Adrenal gland (tissue), 12 donors: Measurements from ENCODE around the gene TEX14. TPM values are rescaled to one million over a fixed set of nuclear protein-coding genes. Genes with fewer than 3 reads are reported as not detected.

Source experiments
- DNase-seq, 7 donors: peaks; one replicate each; pipeline ENCODE4 v3.0.0-alpha.2; 2019 to 2020
- H3K27ac ChIP-seq, 5 donors: fragments of 200-600 bp; sonication (generic) in 4 of 5; 1 replicate in 3 of 5; 2 replicates in 2 of 5; pipeline versions ENCODE4 v1.5.1 to v1.8.0; 2016 to 2020; ENCODE audit warnings: mild to moderate bottlenecking in 1 of 5
- H3K27me3 ChIP-seq: fragments of 200-600 bp; 2 replicates; pipeline ENCODE4 v1.8.0; 2021
- H3K36me3 ChIP-seq, 2 donors: fragments of 200-600 bp; replicated peaks in 1 of 2; 1 replicate in 1 of 2; 2 replicates in 1 of 2; pipeline versions ENCODE4 v1.5.1 to v1.8.0; 2018 to 2022
- H3K4me1 ChIP-seq, 2 donors: fragments of 200-600 bp; replicated peaks in 1 of 2; 1 replicate in 1 of 2; 2 replicates in 1 of 2; pipeline versions ENCODE4 v1.5.1 to v1.8.0; 2018 to 2021
- H3K4me3 ChIP-seq, 4 donors: fragments of 200-600 bp; sonication (generic) in 3 of 4; one replicate each; pipeline ENCODE4 v1.5.1; 2016 to 2018
- H3K9me3 ChIP-seq, 3 donors: fragments of 200-600 bp; sonication (generic) in 1 of 3; replicated peaks in 1 of 3; 1 replicate in 2 of 3; 2 replicates in 1 of 3; pipeline versions ENCODE4 v1.5.1 to v1.8.0; 2016 to 2021
- CTCF ChIP-seq, 6 experiments: fragments of 450-650 bp in 4 of 6; fragments of 200-600 bp in 2 of 6; sonication (generic) in 1 of 6; IDR thresholded peaks; 1 replicate in 5 of 6; 2 replicates in 1 of 6; pipeline versions ENCODE4 v1.5.1 to v1.8.0; 2016 to 2021; ENCODE audit warnings: antibody characterized with exemption in 6 of 6, mild to moderate bottlenecking in 2 of 6, moderate library complexity in 1 of 6
- POLR2A ChIP-seq, 2 donors: fragments of 450-650 bp; IDR thresholded peaks; one replicate each; pipeline ENCODE4 v1.6.1; 2017; ENCODE audit warnings: antibody characterized with exemption in 2 of 2, mild to moderate bottlenecking in 2 of 2, moderate library complexity in 1 of 2
- WGBS, 4 donors: extraction: QIAGEN DNeasy Blood & Tissue Kit in 2 of 4; methylation state at CpG; one replicate each; pipeline versions ENCODE4 v1.1.5 to v1.1.7; 2013 to 2017; 5-methylcytosine and 5-hydroxymethylcytosine counted together
- intact Hi-C, 2 donors: fragments of 100-400 bp; cut with DNase I; formaldehyde crosslinking; loops; one replicate each; pipeline versions ENCODE4 v1.14.1 to v1.15.0; 2022 to 2023
- polyA plus RNA-seq, 3 donors: library from polyadenylated mRNA; stranded (reverse); fragments of 200-250 nt in 2 of 3; fragments of 350-450 nt in 1 of 3; fragmentation: Illumina TruSeq in 1 of 3; extraction: RNeasy Lipid Tissue Mini Kit (QIAGEN cat#74804) in 1 of 3; gene quantifications; one replicate each; pipeline ENCODE4 v1.2.3, GENCODE V29; 2013 to 2014
- total RNA-seq, 9 donors: library from RNA; depleted of rRNA in 4 of 9; stranded (reverse); fragments of >200 nt in 4 of 9; fragments of 120-200 nt in 1 of 9; fragmentation: NEBNext Ultra II Directional in 1 of 9; extraction: Animal tissue kit (Norgen Biotek cat#: 25700) in 1 of 9; gene quantifications; one replicate each; pipeline versions ENCODE4 v1.1.0 to v1.2.4, GENCODE V29; 2013 to 2023
- donor health status: healthy with polysubstance abuse.
- donor health status: Bipolar disorder and iron deficiency.
- donor health status: DM: yes; HTN: yes; CAD: no.
- donor health status: DM: no; HTN: no; CAD: no.
- donor health status: DM: no; HTN: no; CAD: no.
- donor health status: DM: yes; HTN: yes; CAD: no.

The TEX14 gene
- total and polyA plus RNA-seq, 12 donors, result 0.10 to 0.97 (median 0.30) TPM; not detected in 1

- Histone ChIP-seq H3K27ac (no peak overlapping the region), H3K4me3 (no peak overlapping the region), H3K27me3 (no peaks in the 10 kb centered on the region), H3K4me1 (no peaks in the 10 kb centered on the region), H3K9me3 (no peaks in the 10 kb centered on the region), H3K36me3 (no peaks in the 10 kb centered on the region)
- TF ChIP-seq POLR2A (IDR thresholded peaks at IDR 0.05) (no peak), CTCF (IDR thresholded peaks at IDR 0.05) (no peak)
- intact Hi-C loops, result no loop called here
- DNase-seq, result no peak
- 56 to 79% (median 72%) methylated on average over 1 of the region's 1 CpG for WGBS, 4 donors
These were observed 49.9 kb downstream of the TEX14 start for GRCh38 chr17:58641887-58642311.

GRCh38 chr17:58640202-58640601 is 51.6 kb downstream of the TEX14 start:
- 64 to 66% (median 65%) methylated on average over 4 of the region's 4 CpGs for WGBS, 4 donors
- H3K27me3 ChIP-seq, result no peaks in the 10 kb centered on the region
- DNase-seq, result no peak
- no peak overlapping the region for H3K27ac ChIP-seq
- H3K36me3 ChIP-seq, result no peaks in the 10 kb centered on the region
- no peaks in the 10 kb centered on the region for H3K4me1 ChIP-seq
- no peak for TF ChIP-seq CTCF (IDR thresholded peaks at IDR 0.05)
- no peaks in the 10 kb centered on the region for H3K9me3 ChIP-seq
- intact Hi-C loops, result no loop called here
- no peak overlapping the region for H3K4me3 ChIP-seq

GRCh38 chr17:58639681-58640080 is 52.2 kb downstream of the TEX14 start:
- no peak for TF ChIP-seq CTCF (IDR thresholded peaks at IDR 0.05)
- TF ChIP-seq POLR2A (IDR thresholded peaks at IDR 0.05), result no peak
- H3K4me1 ChIP-seq, result no peaks in the 10 kb centered on the region
- intact Hi-C loops, result no loop called here

GRCh38 chr17:58637011-58637570 is 54.8 kb downstream of the TEX14 start:
- Histone ChIP-seq H3K9me3 (no peaks in the 10 kb centered on the region), H3K27me3 (no peaks in the 10 kb centered on the region), H3K4me3 (no peak overlapping the region), H3K4me1 (no peaks in the 10 kb centered on the region), H3K27ac (no peak overlapping the region), H3K36me3 (no peaks in the 10 kb centered on the region)
- intact Hi-C loops, result no loop called here
- WGBS, 4 donors, result 74 to 78% (median 75%) methylated on average over 12 of the region's 12 CpGs
- TF ChIP-seq CTCF (IDR thresholded peaks at IDR 0.05), result no peak
- no peak for TF ChIP-seq POLR2A (IDR thresholded peaks at IDR 0.05)
- no peak for DNase-seq

More at GRCh38 chr17:58639681-58640080, 52.2 kb downstream of the TEX14 start:
- WGBS, 4 donors, result 81 to 89% (median 84%) methylated on average over 6 of the region's 6 CpGs
- DNase-seq, result no peak
- no peak overlapping the region for H3K4me3 ChIP-seq
- H3K27ac ChIP-seq, result no peak overlapping the region
- H3K27me3 ChIP-seq, result no peaks in the 10 kb centered on the region
- no peaks in the 10 kb centered on the region for H3K9me3 ChIP-seq
- no peaks in the 10 kb centered on the region for H3K36me3 ChIP-seq
